GM12878 (cell line): ENCODE results near the gene LY6G6D. TPM values are rescaled to one million over a fixed set of nuclear protein-coding genes. Genes with fewer than 3 reads are reported as not detected.
A peak's percentile ranks its signal among the peaks of the same experiment; 100 is the strongest.

Source experiments
- CREM ChIP-seq: IDR thresholded peaks from 2 replicates; pipeline ENCODE4 v1.6.1; 2014; ENCODE audit warnings: antibody characterized with exemption, low read depth
- FOXK2 ChIP-seq: fragments of 450-650 bp; IDR thresholded peaks from 2 replicates; pipeline ENCODE4 v1.6.1; 2017; ENCODE audit warnings: mild to moderate bottlenecking, moderate library complexity
- JUND ChIP-seq: IDR thresholded peaks from 2 replicates; pipeline ENCODE4 v1.6.1; 2012; ENCODE audit warnings: low read depth, mild to moderate bottlenecking, low read length, improper control_type of control experiment, moderate library complexity
- SP1 ChIP-seq: IDR thresholded peaks from one replicate; pipeline ENCODE4 v1.6.1; 2011; ENCODE audit warnings: low read depth, low read length
- TCF12 ChIP-seq: IDR thresholded peaks from 2 replicates; pipeline ENCODE4 v1.6.1; 2011; ENCODE audit warnings: low read depth, mild to moderate bottlenecking, low read length
- polyA plus RNA-seq, 11 experiments: library from polyadenylated mRNA; depleted of rRNA in 4 of 11; unstranded in 6 of 11; stranded (reverse) in 5 of 11; fragments of >200 nt; fragmentation: Nextera tagmentation in 4 of 11; fragmentation: Illumina TruSeq in 1 of 11; extraction: Ambion mirVana in 4 of 11; extraction: Trizol in 1 of 11; gene quantifications; 1 replicate in 1 of 11; 2 replicates in 10 of 11; pipeline versions ENCODE4 v1.2.1 to v1.2.3, GENCODE V29; 2011 to 2016; ENCODE audit warnings: inconsistent platforms in 2 of 11, missing spikeins in 2 of 11, low read depth in 1 of 11
- total RNA-seq, 4 experiments: library from RNA; depleted of rRNA in 3 of 4; stranded (reverse); fragments of >200 nt in 3 of 4; fragmentation: Illumina TruSeq in 1 of 4; extraction: Trizol in 1 of 4; gene quantifications; 2 replicates each; pipeline versions ENCODE4 v1.2.1 to v1.2.3, GENCODE V29; 2013 to 2021
- TF ChIP-seq, protein P1 (sequence below): fragments of 150-350 bp; IDR thresholded peaks from 2 replicates; pipeline ENCODE4 v1.6.1; 2016; ENCODE audit warnings: low read depth, low read length
- TF ChIP-seq, protein P2 (sequence below): fragments of 450-650 bp; IDR thresholded peaks from 2 replicates; pipeline ENCODE4 v1.6.1; 2014; ENCODE audit warnings: mild to moderate bottlenecking

LY6G6D gene
- total and polyA plus RNA-seq, 10 of the 15 experiments (the other 5 are each of a cell fraction or from before 2014, with no cell fraction given) = not detected

DNA sequence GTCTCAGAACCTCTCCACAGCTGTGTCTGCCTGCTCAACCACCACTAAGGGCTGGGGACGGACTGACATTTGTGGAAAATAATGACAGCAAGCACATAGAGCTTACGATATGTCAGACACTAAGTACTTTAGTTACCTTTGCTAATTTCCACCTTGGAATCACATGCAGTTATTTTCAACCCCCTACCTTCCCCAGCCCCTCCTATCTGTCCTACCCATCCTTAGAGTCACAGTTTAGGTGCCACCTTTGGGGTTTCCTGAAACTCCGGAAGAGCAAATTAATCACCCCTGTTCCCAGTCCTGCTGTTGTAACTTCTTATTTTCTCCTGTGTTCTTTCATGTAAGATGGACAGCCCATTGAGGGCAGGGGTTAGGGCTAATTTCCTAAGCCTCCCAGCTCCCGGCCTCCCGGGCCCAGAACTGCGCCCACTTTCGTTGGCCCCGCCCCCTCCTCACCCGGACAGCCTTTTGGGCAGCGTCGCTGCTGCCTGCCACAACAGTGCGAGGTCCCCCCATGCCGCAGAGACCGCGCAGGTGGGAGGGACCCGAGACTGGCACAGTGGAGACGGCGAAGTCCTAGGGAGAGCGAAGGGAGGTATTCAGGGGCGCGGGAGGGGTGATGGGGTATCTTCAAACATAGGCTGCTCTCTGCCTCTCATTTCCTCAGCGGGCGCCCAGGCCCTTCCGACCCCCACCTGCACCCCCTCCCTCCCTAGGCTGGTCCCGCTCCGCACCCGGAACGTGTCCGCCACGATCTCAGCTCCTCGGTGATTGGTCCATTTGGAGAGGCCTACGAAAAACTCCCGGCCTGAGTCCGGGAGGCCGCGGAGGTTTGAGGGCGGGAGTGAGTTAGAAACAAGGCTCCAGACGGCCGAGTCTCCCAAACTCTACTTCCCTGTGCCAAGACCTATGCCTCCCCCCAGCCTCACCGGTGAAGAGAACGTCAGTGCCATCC is 12.8 kb downstream of the LY6G6D start (continued):
- TF ChIP-seq, protein P1, sequence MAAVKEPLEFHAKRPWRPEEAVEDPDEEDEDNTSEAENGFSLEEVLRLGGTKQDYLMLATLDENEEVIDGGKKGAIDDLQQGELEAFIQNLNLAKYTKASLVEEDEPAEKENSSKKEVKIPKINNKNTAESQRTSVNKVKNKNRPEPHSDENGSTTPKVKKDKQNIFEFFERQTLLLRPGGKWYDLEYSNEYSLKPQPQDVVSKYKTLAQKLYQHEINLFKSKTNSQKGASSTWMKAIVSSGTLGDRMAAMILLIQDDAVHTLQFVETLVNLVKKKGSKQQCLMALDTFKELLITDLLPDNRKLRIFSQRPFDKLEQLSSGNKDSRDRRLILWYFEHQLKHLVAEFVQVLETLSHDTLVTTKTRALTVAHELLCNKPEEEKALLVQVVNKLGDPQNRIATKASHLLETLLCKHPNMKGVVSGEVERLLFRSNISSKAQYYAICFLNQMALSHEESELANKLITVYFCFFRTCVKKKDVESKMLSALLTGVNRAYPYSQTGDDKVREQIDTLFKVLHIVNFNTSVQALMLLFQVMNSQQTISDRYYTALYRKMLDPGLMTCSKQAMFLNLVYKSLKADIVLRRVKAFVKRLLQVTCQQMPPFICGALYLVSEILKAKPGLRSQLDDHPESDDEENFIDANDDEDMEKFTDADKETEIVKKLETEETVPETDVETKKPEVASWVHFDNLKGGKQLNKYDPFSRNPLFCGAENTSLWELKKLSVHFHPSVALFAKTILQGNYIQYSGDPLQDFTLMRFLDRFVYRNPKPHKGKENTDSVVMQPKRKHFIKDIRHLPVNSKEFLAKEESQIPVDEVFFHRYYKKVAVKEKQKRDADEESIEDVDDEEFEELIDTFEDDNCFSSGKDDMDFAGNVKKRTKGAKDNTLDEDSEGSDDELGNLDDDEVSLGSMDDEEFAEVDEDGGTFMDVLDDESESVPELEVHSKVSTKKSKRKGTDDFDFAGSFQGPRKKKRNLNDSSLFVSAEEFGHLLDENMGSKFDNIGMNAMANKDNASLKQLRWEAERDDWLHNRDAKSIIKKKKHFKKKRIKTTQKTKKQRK = no peak
- no peak for TF ChIP-seq JUND
- TF ChIP-seq TCF12 = peak; percentile 78; the same call in 1 of the 2 replicates
- TF ChIP-seq, protein P2, sequence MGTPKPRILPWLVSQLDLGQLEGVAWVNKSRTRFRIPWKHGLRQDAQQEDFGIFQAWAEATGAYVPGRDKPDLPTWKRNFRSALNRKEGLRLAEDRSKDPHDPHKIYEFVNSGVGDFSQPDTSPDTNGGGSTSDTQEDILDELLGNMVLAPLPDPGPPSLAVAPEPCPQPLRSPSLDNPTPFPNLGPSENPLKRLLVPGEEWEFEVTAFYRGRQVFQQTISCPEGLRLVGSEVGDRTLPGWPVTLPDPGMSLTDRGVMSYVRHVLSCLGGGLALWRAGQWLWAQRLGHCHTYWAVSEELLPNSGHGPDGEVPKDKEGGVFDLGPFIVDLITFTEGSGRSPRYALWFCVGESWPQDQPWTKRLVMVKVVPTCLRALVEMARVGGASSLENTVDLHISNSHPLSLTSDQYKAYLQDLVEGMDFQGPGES = no peak
- TF ChIP-seq SP1 = no peak
- TF ChIP-seq CREM = 0 out of 2 replicates have a peak, but pooled peaks have one; percentile 2
- TF ChIP-seq FOXK2 = no peak
